Measurements from ENCODE around the gene DDB1. TPM values are rescaled to one million over a fixed set of nuclear protein-coding genes. Genes with fewer than 3 reads are reported as not detected.

Gene DDB1
- total and polyA plus RNA-seq, 2 of the 13 experiments (the other 11 are each of a cell fraction or from before 2014, with no cell fraction given): 217 to 266 TPM

DNA sequence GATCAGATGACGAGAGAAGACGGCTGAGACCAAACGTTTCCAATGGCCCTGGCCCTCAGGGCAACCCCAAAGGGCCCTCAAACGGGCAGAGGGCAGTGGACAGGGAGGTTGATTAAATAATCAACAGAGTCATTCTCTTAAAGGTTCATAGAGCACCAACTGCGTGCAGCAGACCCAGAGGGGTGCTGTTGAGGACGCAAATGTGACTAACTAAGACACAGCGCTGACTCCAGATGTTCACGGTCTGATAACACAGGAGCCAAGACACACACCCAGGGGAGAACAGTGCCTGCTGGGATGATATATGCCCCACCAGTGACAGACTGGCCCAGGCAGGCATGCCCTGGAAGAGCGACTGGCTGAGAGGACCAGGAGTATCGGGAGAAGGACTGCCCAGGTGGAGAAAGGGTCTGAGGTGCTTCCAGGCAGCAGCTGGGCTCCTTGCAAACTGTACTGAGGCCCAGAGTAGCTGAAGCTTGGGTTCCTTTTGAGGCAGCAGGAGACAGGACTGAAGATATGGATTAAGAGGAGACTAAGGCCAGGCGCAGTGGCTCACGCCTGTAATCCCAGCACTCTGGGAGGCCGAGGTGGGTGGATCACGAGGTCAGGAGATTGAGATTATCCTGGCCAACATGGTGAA is 45.4 kb downstream of the DDB1 start:
- FAIRE-seq (no peak), DNase-seq (ENCODE audit: low spot score) (no peak), ATAC-seq (no peak; the same call in 2 of the 3 replicates)
- BruUV-seq (replicated peaks): no TSS peak
- in situ Hi-C loops (cut with HindIII; ENCODE audit: extremely low pct_ligation_motif_present, low pct_unique_long_range_greater_than_20kb) (no loop called here), intact Hi-C loops (cut with micrococcal nuclease; ENCODE audit: unreplicated experiment) (no loop called here)
- no peak overlapping the region for H3K4me2 ChIP-seq (ENCODE audit: low read depth, low read length)
- CTCF ChIA-PET (ENCODE audit: low intra/inter-chr PET ratio, low total read pairs): no interaction called here
- H3K9me3 ChIP-seq (ENCODE audit: low read length): no peaks in the 10 kb centered on the region
- H4K20me1 ChIP-seq (ENCODE audit: insufficient read depth, low read length): peaks cover 19% of the 10 kb centered on the region
- H2AFZ ChIP-seq (ENCODE audit: low read length): no peak overlapping the region
- 100% methylated on average over 14 of the region's 14 CpGs for WGBS (ENCODE audit: low lambda C conversion rate)
- H3K4me1 ChIP-seq (ENCODE audit: insufficient read depth, low read length): peaks cover 24% of the 10 kb centered on the region
- H3K27ac ChIP-seq (ENCODE audit: extremely low read length, insufficient read depth, low read length): peak overlapping the region; percentile 9
- H3K36me3 ChIP-seq (replicated peaks in 1 of 2; ENCODE audit: control insufficient read depth in 1 of 2, insufficient read depth in 2 of 2, low read length in 2 of 2): peaks cover 47 to 88% of the 10 kb centered on the region in 2 experiments
- TF ChIP-seq, protein P1, sequence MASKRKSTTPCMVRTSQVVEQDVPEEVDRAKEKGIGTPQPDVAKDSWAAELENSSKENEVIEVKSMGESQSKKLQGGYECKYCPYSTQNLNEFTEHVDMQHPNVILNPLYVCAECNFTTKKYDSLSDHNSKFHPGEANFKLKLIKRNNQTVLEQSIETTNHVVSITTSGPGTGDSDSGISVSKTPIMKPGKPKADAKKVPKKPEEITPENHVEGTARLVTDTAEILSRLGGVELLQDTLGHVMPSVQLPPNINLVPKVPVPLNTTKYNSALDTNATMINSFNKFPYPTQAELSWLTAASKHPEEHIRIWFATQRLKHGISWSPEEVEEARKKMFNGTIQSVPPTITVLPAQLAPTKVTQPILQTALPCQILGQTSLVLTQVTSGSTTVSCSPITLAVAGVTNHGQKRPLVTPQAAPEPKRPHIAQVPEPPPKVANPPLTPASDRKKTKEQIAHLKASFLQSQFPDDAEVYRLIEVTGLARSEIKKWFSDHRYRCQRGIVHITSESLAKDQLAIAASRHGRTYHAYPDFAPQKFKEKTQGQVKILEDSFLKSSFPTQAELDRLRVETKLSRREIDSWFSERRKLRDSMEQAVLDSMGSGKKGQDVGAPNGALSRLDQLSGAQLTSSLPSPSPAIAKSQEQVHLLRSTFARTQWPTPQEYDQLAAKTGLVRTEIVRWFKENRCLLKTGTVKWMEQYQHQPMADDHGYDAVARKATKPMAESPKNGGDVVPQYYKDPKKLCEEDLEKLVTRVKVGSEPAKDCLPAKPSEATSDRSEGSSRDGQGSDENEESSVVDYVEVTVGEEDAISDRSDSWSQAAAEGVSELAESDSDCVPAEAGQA (IDR thresholded peaks at IDR 0.05; ENCODE audit: low read depth): no peak
- TF ChIP-seq, protein P1 (CRISPR knock-in tag; IDR thresholded peaks at IDR 0.05; ENCODE audit: borderline replicate concordance): no peak
- TF ChIP-seq ZNF451 (CRISPR knock-in tag; IDR thresholded peaks at IDR 0.05) (no peak), ZNF772 (CRISPR knock-in tag; IDR thresholded peaks at IDR 0.05) (no peak), ZNF543 (CRISPR knock-in tag; IDR thresholded peaks at IDR 0.05) (no peak)
- no peaks in the 10 kb centered on the region for H3K27me3 ChIP-seq (ENCODE audit: control insufficient read depth in 1 of 2, insufficient read depth in 2 of 2, low read length in 2 of 2)
- POLR2A ChIA-PET: no interaction called here
- H3K79me2 ChIP-seq (ENCODE audit: insufficient read depth, low read length): peaks cover 22% of the 10 kb centered on the region
- H3K9ac ChIP-seq (ENCODE audit: insufficient read depth, low read depth, low read length): no peak overlapping the region
- no peak overlapping the region for H3K4me3 ChIP-seq (replicated peaks in 1 of 3; ENCODE audit: insufficient read depth in 1 of 3, low read depth in 2 of 3, low read length in 3 of 3)
